ENCODE results near the gene TCF7L1. TPM values are rescaled to one million over a fixed set of nuclear protein-coding genes. Genes with fewer than 3 reads are reported as not detected.

Gene TCF7L1
- total and polyA plus RNA-seq, 12 donors, result 4.5 to 10.9 (median 6.3) TPM

GRCh38 chr2:85178154-85178553, 45.0 kb downstream of the TCF7L1 start:
- intact Hi-C loops (cut with DNase I), result loop anchor here in 2 of 10 donors (2.0 to 5.0 kb wide), 2 partner anchors 41 to 65 kb away; no protein-coding TSS in a partner anchor
- Histone ChIP-seq H3K27ac (no peak overlapping the region), H3K36me3 (no peaks in the 10 kb centered on the region), H3K27me3 (no peaks in the 10 kb centered on the region), H3K4me3 (no peak overlapping the region), H3K4me1 (peaks cover 14 to 86% (median 77%) of the 10 kb centered on the region in 9 donors), H3K9me3 (peaks cover 0 to 5% (median 0%) of the 10 kb centered on the region in 11 donors)
- 94 to 100% methylated on average over 1 of the region's 1 CpG for WGBS, 2 donors
- ATAC-seq (no peak), DNase-seq (no peak)
- TF ChIP-seq CTCF (IDR thresholded peaks at IDR 0.05), result no peak

GRCh38 chr2:85178980-85179411, 45.8 kb downstream of the TCF7L1 start:
- Histone ChIP-seq H3K36me3 (no peaks in the 10 kb centered on the region), H3K9me3 (peaks cover 0 to 5% (median 0%) of the 10 kb centered on the region in 11 donors), H3K4me1 (peaks cover 14 to 83% (median 71%) of the 10 kb centered on the region in 9 donors), H3K27ac (no peak overlapping the region), H3K27me3 (no peaks in the 10 kb centered on the region), H3K4me3 (no peak overlapping the region)
- intact Hi-C loops (cut with DNase I), result loop anchor here in 2 of 10 donors (2.0 to 5.0 kb wide), 2 partner anchors 42 to 64 kb away; no protein-coding TSS in a partner anchor
- no peak for DNase-seq
- TF ChIP-seq CTCF (IDR thresholded peaks at IDR 0.05), result no peak
- WGBS, 2 donors, result 80 to 85% methylated on average over 5 of the region's 5 CpGs
- no peak for ATAC-seq

GRCh38 chr2:85179541-85179940, 46.3 kb downstream of the TCF7L1 start:
- Histone ChIP-seq H3K27me3 (no peaks in the 10 kb centered on the region), H3K4me1 (peaks cover 14 to 78% (median 70%) of the 10 kb centered on the region in 9 donors), H3K27ac (peak overlapping the region in 1 of 10 donors; percentile 7), H3K4me3 (no peak overlapping the region), H3K36me3 (no peaks in the 10 kb centered on the region), H3K9me3 (peaks cover 0 to 5% (median 0%) of the 10 kb centered on the region in 11 donors)
- TF ChIP-seq CTCF (IDR thresholded peaks at IDR 0.05), result no peak
- DNase-seq, result no peak
- intact Hi-C loops (cut with DNase I), result loop anchor here in 2 of 10 donors (2.0 to 5.0 kb wide), 2 partner anchors 42 to 63 kb away; no protein-coding TSS in a partner anchor
- no peak for ATAC-seq
- 66 to 75% methylated on average over 3 of the region's 3 CpGs for WGBS, 2 donors

- peak in 1 of 8 donors; percentile 18 for ATAC-seq
- intact Hi-C loops (cut with DNase I), result no loop called here
Observed at GRCh38 chr2:85180322-85181133, 47.3 kb downstream of the TCF7L1 start.

More at GRCh38 chr2:85180322-85181133, 47.3 kb downstream of the TCF7L1 start:
- Histone ChIP-seq H3K36me3 (no peaks in the 10 kb centered on the region), H3K4me1 (peaks cover 10 to 68% (median 60%) of the 10 kb centered on the region in 9 donors), H3K27me3 (no peaks in the 10 kb centered on the region), H3K4me3 (no peak overlapping the region), H3K9me3 (peaks cover 0 to 5% (median 0%) of the 10 kb centered on the region in 11 donors), H3K27ac (no peak overlapping the region)
- 60 to 66% methylated on average over 12 of the region's 12 CpGs for WGBS, 2 donors
- no peak for TF ChIP-seq CTCF (IDR thresholded peaks at IDR 0.05)
- DNase-seq, result no peak
